Osteocyte (in vitro differentiated cells): ENCODE data around the gene FAIM. TPM values are rescaled to one million over a fixed set of nuclear protein-coding genes. Genes with fewer than 3 reads are reported as not detected.

ENCODE experiments used
- DNase-seq: peaks from one replicate; pipeline ENCODE4 v3.0.0; 2021; ENCODE audit warnings: mixed read lengths; ENCODE audit not compliant: unreplicated experiment; ENCODE audit errors: extremely low spot score
- H3K27ac Mint-ChIP-seq: one replicate; pipeline ENCODE4 v1.8.0; 2021; ENCODE audit warnings: mild to moderate bottlenecking, mixed read lengths; ENCODE audit not compliant: unreplicated experiment
- H3K27me3 Mint-ChIP-seq: one replicate; pipeline ENCODE4 v1.8.0; 2021; ENCODE audit warnings: mixed read lengths; ENCODE audit not compliant: unreplicated experiment
- H3K36me3 Mint-ChIP-seq: one replicate; pipeline ENCODE4 v1.8.0; 2021; ENCODE audit warnings: mixed read lengths; ENCODE audit not compliant: unreplicated experiment
- H3K4me1 Mint-ChIP-seq: one replicate; pipeline ENCODE4 v1.8.0; 2021; ENCODE audit warnings: mixed read lengths; ENCODE audit not compliant: unreplicated experiment
- H3K4me3 Mint-ChIP-seq: one replicate; pipeline ENCODE4 v1.8.0; 2021; ENCODE audit warnings: mild to moderate bottlenecking, moderate library complexity, mixed read lengths; ENCODE audit not compliant: unreplicated experiment
- H3K9me3 Mint-ChIP-seq: one replicate; pipeline ENCODE4 v1.8.0; 2021; ENCODE audit warnings: mixed read lengths; ENCODE audit not compliant: unreplicated experiment
- total RNA-seq: library from RNA; stranded (reverse); gene quantifications from 2 replicates; pipeline ENCODE4 v1.2.1, GENCODE V29; 2021
- TF ChIP-seq, protein P1 (sequence below): fragments of 200-600 bp; sonication (generic); IDR thresholded peaks from 2 replicates; pipeline ENCODE4 v1.5.0; 2021; ENCODE audit warnings: antibody characterized with exemption, mild to moderate bottlenecking, moderate library complexity

Gene FAIM
- total RNA-seq, 1 donor from 2014 or later, result 8.5 TPM

DNA sequence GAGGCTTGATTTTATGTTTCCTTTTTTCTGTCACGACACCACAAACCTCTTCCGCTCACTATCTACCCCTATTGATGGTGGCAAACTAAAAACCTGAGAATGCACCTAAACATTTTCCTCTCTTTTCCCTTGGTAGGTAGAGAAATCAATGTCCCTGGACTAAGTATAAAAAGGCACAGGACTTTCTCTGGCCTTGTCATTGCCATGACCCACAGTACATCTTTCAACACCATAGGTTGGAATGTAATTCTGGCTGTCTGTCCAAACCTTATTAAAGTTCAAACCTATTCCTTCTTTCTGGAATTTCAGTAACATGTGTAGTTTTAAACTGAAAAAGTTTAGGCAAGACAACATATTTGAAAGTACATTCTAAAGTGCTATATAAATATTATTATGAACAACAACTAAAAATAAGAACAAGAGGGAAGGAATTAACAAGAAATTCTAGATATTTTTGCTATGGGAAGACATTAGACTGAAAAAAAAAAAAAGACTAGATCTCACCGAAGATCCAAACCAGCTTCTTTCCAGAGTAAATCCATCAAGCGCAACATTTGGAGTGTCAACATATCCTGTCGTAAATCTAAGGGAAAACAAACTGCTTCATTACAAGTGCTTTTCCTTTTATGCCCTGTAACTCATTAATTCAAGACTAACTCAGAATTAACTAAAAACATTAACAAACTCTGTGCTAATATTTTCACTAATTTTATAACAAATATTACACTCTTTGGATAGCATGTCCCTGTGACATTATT, 73.1 kb downstream of the FAIM start:
- no peak for DNase-seq
- no peak overlapping the region for H3K27ac Mint-ChIP-seq
- no peak overlapping the region for H3K4me3 Mint-ChIP-seq
- peaks cover 2% of the 10 kb centered on the region for H3K9me3 Mint-ChIP-seq
- TF ChIP-seq, protein P1, sequence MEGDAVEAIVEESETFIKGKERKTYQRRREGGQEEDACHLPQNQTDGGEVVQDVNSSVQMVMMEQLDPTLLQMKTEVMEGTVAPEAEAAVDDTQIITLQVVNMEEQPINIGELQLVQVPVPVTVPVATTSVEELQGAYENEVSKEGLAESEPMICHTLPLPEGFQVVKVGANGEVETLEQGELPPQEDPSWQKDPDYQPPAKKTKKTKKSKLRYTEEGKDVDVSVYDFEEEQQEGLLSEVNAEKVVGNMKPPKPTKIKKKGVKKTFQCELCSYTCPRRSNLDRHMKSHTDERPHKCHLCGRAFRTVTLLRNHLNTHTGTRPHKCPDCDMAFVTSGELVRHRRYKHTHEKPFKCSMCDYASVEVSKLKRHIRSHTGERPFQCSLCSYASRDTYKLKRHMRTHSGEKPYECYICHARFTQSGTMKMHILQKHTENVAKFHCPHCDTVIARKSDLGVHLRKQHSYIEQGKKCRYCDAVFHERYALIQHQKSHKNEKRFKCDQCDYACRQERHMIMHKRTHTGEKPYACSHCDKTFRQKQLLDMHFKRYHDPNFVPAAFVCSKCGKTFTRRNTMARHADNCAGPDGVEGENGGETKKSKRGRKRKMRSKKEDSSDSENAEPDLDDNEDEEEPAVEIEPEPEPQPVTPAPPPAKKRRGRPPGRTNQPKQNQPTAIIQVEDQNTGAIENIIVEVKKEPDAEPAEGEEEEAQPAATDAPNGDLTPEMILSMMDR, result no peak
- H3K27me3 Mint-ChIP-seq, result no peaks in the 10 kb centered on the region
- peaks cover 9% of the 10 kb centered on the region for H3K36me3 Mint-ChIP-seq
- H3K4me1 Mint-ChIP-seq, result peaks cover 11% of the 10 kb centered on the region

DNA sequence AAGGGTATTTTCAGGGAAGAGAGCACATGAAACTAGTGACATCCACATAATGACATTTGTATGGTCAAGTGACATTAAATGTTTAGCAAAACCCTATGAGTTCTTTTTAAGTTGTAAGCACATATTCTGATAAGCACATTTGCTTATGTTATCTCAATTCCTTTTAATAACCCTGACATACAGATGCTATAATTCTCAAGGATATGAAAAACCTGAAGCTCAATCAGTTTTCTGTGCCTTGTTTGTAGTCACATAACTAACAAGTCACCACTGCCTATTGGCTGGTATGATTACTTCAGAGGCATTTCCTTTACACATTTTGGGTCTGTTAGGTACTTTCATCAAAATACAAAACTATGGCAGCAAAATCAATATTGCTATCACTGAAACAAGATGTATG, 74.1 kb downstream of the FAIM start:
- TF ChIP-seq, protein P1, result no peak
- H3K4me3 Mint-ChIP-seq, result no peak overlapping the region
- H3K27me3 Mint-ChIP-seq, result no peaks in the 10 kb centered on the region
- peaks cover 21% of the 10 kb centered on the region for H3K4me1 Mint-ChIP-seq
- no peaks in the 10 kb centered on the region for H3K9me3 Mint-ChIP-seq
- no peak overlapping the region for H3K27ac Mint-ChIP-seq
- peaks cover 4% of the 10 kb centered on the region for H3K36me3 Mint-ChIP-seq
- DNase-seq, result no peak

Other genes with a start within 250 kb of the FAIM start
- gene ESYT3, start 174.2 kb upstream of the FAIM start, total RNA-seq, result 0.21 and 0.34 TPM in 2 replicates
- 16.0 and 16.1 TPM in 2 replicates for gene CEP70, start 14.5 kb upstream of the FAIM start, total RNA-seq
- gene PIK3CB, start 226.2 kb downstream of the FAIM start, total RNA-seq, result 15.9 and 16.7 TPM in 2 replicates